GM23248 (cell line): ENCODE measurements around the gene ST3GAL5. TPM values are rescaled to one million over a fixed set of nuclear protein-coding genes. Genes with fewer than 3 reads are reported as not detected.

Experiments
- DNase-seq: peaks from one replicate; pipeline ENCODE4 v3.0.0-alpha.2; 2015
- H2AFZ ChIP-seq: fragments of 200-600 bp; sonication (generic); 2 replicates; pipeline ENCODE4 v1.6.1; 2016; ENCODE audit warnings: antibody characterized with exemption
- H3F3A ChIP-seq: fragments of 200-600 bp; sonication (generic); 2 replicates; pipeline ENCODE4 v1.6.1; 2016; ENCODE audit warnings: mild to moderate bottlenecking, antibody characterized with exemption, mixed run types; ENCODE audit not compliant: insufficient read depth
- H3K27ac ChIP-seq: fragments of 200-600 bp; sonication (generic); 2 replicates; pipeline ENCODE4 v1.5.1; 2016; ENCODE audit warnings: mild to moderate bottlenecking
- H3K27me3 ChIP-seq: fragments of 200-600 bp; sonication (generic); replicated peaks from 2 replicates; pipeline ENCODE4 v1.6.1; 2016; ENCODE audit warnings: mild to moderate bottlenecking; ENCODE audit not compliant: insufficient read depth
- H3K36me3 ChIP-seq: fragments of 200-600 bp; sonication (generic); 2 replicates; pipeline ENCODE4 v1.6.1; 2016; ENCODE audit warnings: low read depth, mild to moderate bottlenecking
- H3K4me1 ChIP-seq: fragments of 200-600 bp; sonication (generic); 2 replicates; pipeline ENCODE4 v1.6.1; 2016; ENCODE audit warnings: mild to moderate bottlenecking; ENCODE audit not compliant: insufficient read depth
- H3K4me2 ChIP-seq: fragments of 200-600 bp; sonication (generic); one replicate; pipeline ENCODE4 v1.6.1; 2016; ENCODE audit warnings: mild to moderate bottlenecking; ENCODE audit not compliant: unreplicated experiment
- H3K4me3 ChIP-seq: fragments of 200-600 bp; sonication (generic); 2 replicates; pipeline ENCODE4 v1.5.1; 2016; ENCODE audit warnings: mild to moderate bottlenecking
- H3K79me2 ChIP-seq: fragments of 200-600 bp; sonication (generic); 2 replicates; pipeline ENCODE4 v1.6.1; 2016; ENCODE audit warnings: mild to moderate bottlenecking; ENCODE audit not compliant: insufficient read depth
- H3K9ac ChIP-seq: fragments of 200-600 bp; sonication (generic); 2 replicates; pipeline ENCODE4 v1.6.1; 2016; ENCODE audit warnings: mild to moderate bottlenecking
- H3K9me2 ChIP-seq: fragments of 200-600 bp; sonication (generic); 2 replicates; pipeline ENCODE4 v1.6.1; 2016; ENCODE audit warnings: mixed run types, mild to moderate bottlenecking, moderate library complexity; ENCODE audit not compliant: insufficient read depth
- H3K9me3 ChIP-seq: fragments of 200-600 bp; sonication (generic); one replicate; pipeline ENCODE4 v1.6.1; 2017; ENCODE audit warnings: low read depth
- H4K20me1 ChIP-seq: fragments of 200-600 bp; sonication (generic); 2 replicates; pipeline ENCODE4 v1.6.0; 2016; ENCODE audit not compliant: insufficient read depth
- EZH2 ChIP-seq: fragments of 200-600 bp; sonication (generic); IDR thresholded peaks from 2 replicates; pipeline ENCODE4 v1.6.1; 2018; ENCODE audit warnings: antibody characterized with exemption, mild to moderate bottlenecking; ENCODE audit not compliant: insufficient read depth, poor library complexity, severe bottlenecking
- EZH2phosphoT487 ChIP-seq: fragments of 200-600 bp; sonication (generic); IDR thresholded peaks from 2 replicates; pipeline ENCODE4 v1.6.1; 2018; ENCODE audit warnings: antibody characterized with exemption, moderate library complexity, mild to moderate bottlenecking, low read depth; ENCODE audit not compliant: insufficient read depth
- WGBS, 2 experiments: methylation state at CpG; one replicate each; pipeline ENCODE4 v1.1.6; 2015 to 2017; ENCODE audit warnings: low lambda C conversion rate in 2 of 2, low coverage in 1 of 2; ENCODE audit errors: missing lambda C conversion rate in 2 of 2; 5-methylcytosine and 5-hydroxymethylcytosine counted together
- in situ Hi-C: fragments of 300-500 bp; cut with MboI; formaldehyde crosslinking; loops from 2 replicates; pipeline ENCODE4 v1.15.0; 2020
- polyA plus RNA-seq: library from polyadenylated mRNA; unstranded; fragments of >200 nt; fragmentation: Nextera tagmentation; extraction: Ambion mirVana; gene quantifications from 2 replicates; pipeline ENCODE4 v1.2.1, GENCODE V29; 2016
- total RNA-seq: library from RNA; depleted of rRNA; stranded (reverse); fragments of >200 nt; shearing (Covaris generic); gene quantifications from 2 replicates; pipeline ENCODE4 v1.2.3, GENCODE V29; 2014

The ST3GAL5 gene
- total and polyA plus RNA-seq, 2 experiments from 2014 or later: 16.4 to 21.0 TPM

GRCh38 chr2:85796046-85796340, 92.8 kb downstream of the ST3GAL5 start:
- Histone ChIP-seq H2AFZ (peak overlapping the region; percentile 49), H4K20me1 (no peaks in the 10 kb centered on the region), H3K79me2 (no peaks in the 10 kb centered on the region), H3K27ac (peak overlapping the region; percentile 39), H3K9ac (peak overlapping the region; percentile 33), H3K36me3 (no peaks in the 10 kb centered on the region), H3K4me1 (peaks cover 31% of the 10 kb centered on the region), H3K4me2 (peak overlapping the region; percentile 5), H3K9me3 (no peaks in the 10 kb centered on the region), H3K4me3 (no peak overlapping the region), H3F3A (peaks cover 29% of the 10 kb centered on the region), H3K27me3 (no peaks in the 10 kb centered on the region), H3K9me2 (no peaks in the 10 kb centered on the region)
- 55 to 63% methylated on average over 6 of the region's 6 CpGs for WGBS, 2 experiments
- in situ Hi-C loops: no loop called here
- TF ChIP-seq EZH2phosphoT487 (no peak), EZH2 (no peak)
- DNase-seq: no peak

GRCh38 chr2:85795331-85796045, 93.3 kb downstream of the ST3GAL5 start:
- in situ Hi-C loops: no loop called here
- H3K9ac ChIP-seq: peak overlapping the region; percentile 33; the same call in 1 of the 2 replicates
- H3K9me2 ChIP-seq: no peaks in the 10 kb centered on the region
- H3K4me1 ChIP-seq: peaks cover 31% of the 10 kb centered on the region
- no peak overlapping the region for H3K4me2 ChIP-seq
- H3K27ac ChIP-seq: peak overlapping the region; percentile 39
- no peaks in the 10 kb centered on the region for H3K27me3 ChIP-seq
- H3K4me3 ChIP-seq: no peak overlapping the region
- WGBS, 2 experiments: 90 to 92% methylated on average over 20 of the region's 20 CpGs
- H3K9me3 ChIP-seq: no peaks in the 10 kb centered on the region
- peaks cover 31% of the 10 kb centered on the region for H3F3A ChIP-seq
- no peak overlapping the region for H2AFZ ChIP-seq
- H4K20me1 ChIP-seq: no peaks in the 10 kb centered on the region
- TF ChIP-seq EZH2 (no peak), EZH2phosphoT487 (no peak)
- H3K36me3 ChIP-seq: no peaks in the 10 kb centered on the region
- H3K79me2 ChIP-seq: no peaks in the 10 kb centered on the region
- no peak for DNase-seq

DNA sequence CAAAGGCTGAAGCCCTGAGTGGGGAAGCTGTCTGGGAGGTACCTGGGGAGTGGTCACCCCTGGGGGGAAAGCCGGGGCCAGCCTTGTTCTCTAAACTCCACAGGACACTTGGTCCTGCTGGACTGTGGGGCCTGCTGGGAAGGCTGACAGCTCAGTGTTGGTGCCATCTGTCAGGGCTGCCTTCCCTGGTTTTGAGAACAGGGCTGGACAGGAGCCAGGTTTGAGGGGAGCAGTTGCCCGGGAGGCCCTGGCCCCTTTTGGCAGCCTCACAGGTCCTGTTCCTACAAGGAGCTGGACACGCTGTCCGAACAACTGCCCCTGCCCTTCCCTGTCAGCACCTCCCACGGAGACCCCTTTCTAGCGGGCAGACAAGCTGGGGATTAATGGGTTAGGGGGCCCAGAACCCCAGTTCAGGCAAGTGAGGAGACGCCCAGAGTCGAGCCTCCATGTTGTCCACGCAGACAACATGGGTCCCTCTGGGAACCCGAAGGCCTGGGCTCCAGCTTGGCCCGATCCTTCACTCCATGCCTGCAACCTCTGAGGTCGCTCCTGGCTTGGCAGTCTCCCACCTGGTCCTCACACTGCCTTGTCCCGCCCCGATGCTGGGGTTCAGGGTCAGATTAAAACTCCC, 94.2 kb downstream of the ST3GAL5 start:
- H2AFZ ChIP-seq: no peak overlapping the region
- no peaks in the 10 kb centered on the region for H3K9me3 ChIP-seq
- H3F3A ChIP-seq: peaks cover 38% of the 10 kb centered on the region
- no peaks in the 10 kb centered on the region for H3K27me3 ChIP-seq
- no peaks in the 10 kb centered on the region for H3K9me2 ChIP-seq
- TF ChIP-seq EZH2phosphoT487: no peak
- TF ChIP-seq EZH2: no peak
- no peak overlapping the region for H3K27ac ChIP-seq
- 89% methylated on average over 14 of the region's 14 CpGs for WGBS, 2 experiments
- no peak overlapping the region for H3K9ac ChIP-seq
- no peak overlapping the region for H3K4me3 ChIP-seq
- no peaks in the 10 kb centered on the region for H3K79me2 ChIP-seq
- H3K4me2 ChIP-seq: no peak overlapping the region
- peaks cover 31% of the 10 kb centered on the region for H3K4me1 ChIP-seq
- H3K36me3 ChIP-seq: no peaks in the 10 kb centered on the region
- in situ Hi-C loops: no loop called here
- DNase-seq: no peak
- H4K20me1 ChIP-seq: no peaks in the 10 kb centered on the region

DNA sequence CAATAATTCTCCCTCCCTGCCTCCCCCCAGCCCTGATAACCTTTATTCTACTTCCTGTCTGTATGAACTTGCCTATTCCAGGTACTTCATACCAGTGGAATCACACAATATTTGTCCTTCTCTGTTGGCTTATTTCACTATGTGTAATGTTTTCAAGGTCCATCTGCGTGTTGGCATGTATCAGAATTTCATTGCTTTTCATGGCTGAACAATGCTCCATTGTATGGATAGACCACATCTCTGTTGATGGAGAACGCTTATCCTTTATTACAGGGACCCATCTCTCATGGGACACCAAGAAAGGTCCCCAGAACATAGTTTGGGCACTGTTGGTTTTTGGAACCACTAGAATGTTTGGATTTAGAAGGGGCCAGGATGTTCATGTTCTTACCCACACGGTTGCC, 94.8 kb downstream of the ST3GAL5 start:
- in situ Hi-C loops: no loop called here
- H3F3A ChIP-seq: peaks cover 38% of the 10 kb centered on the region
- no peaks in the 10 kb centered on the region for H3K27me3 ChIP-seq
- DNase-seq: no peak
- no peak overlapping the region for H3K4me2 ChIP-seq
- 93 to 97% methylated on average over 3 of the region's 3 CpGs for WGBS, 2 experiments
- no peaks in the 10 kb centered on the region for H3K9me2 ChIP-seq
- H2AFZ ChIP-seq: no peak overlapping the region
- H3K9me3 ChIP-seq: no peaks in the 10 kb centered on the region
- H4K20me1 ChIP-seq: no peaks in the 10 kb centered on the region
- H3K4me1 ChIP-seq: peaks cover 31% of the 10 kb centered on the region
- no peaks in the 10 kb centered on the region for H3K36me3 ChIP-seq
- no peaks in the 10 kb centered on the region for H3K79me2 ChIP-seq
- no peak overlapping the region for H3K27ac ChIP-seq
- H3K9ac ChIP-seq: no peak overlapping the region
- no peak for TF ChIP-seq EZH2phosphoT487
- TF ChIP-seq EZH2: no peak
- H3K4me3 ChIP-seq: no peak overlapping the region
